Erythroblast (primary cell): ENCODE data around the gene RETREG1.

Experiments
- GATA1 ChIP-seq: IDR thresholded peaks from 2 replicates; pipeline ENCODE4 v1.6.1; 2011; ENCODE audit warnings: low read depth, mild to moderate bottlenecking, control low read depth, low read length, moderate library complexity
- POLR2A ChIP-seq: IDR thresholded peaks from 2 replicates; pipeline ENCODE4 v1.6.1; 2011; ENCODE audit warnings: mild to moderate bottlenecking, low read length

DNA sequence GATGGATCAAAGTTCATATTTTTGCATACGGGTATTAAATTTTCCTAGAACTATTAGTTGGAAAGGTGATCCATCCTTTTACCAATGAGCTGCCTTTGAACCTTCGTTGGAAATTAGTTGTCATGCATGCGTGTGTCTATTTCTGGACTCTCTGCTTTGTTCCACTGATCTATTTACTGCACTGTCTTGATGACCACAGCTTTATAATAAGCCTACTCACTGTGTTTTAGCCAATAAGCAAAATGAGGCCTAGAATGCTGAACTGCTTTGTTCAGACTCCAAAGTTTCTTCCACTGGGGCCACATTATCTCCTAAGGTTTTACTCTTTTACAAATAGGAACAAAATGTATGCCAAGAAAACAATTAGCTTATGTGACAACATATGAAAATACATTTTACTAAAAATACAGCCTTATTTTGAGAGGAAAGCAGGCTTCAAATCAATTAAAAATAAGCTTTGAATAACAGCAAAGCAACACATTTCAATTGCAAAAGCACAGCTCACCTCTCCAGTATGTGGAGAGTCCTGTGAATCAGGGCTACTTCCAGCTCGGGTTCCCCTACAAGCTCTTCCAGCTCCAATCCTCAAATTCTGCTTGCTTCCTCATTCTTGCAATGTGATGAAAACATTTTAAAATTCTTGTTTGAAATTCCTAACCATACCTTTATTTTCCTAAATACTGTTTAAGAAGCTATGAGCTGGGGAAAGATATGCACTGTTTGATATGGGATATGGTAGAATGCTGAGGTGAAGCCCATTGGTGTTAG is 72.0 kb downstream of the RETREG1 start:
- no peak for TF ChIP-seq POLR2A
- TF ChIP-seq GATA1, result no peak
